Panc1 (cell line): ENCODE measurements around the gene CDK1. TPM values are rescaled to one million over a fixed set of nuclear protein-coding genes. Genes with fewer than 3 reads are reported as not detected.
A peak's percentile ranks its signal among the peaks of the same experiment; 100 is the strongest.

Source experiments
- ATAC-seq: fragments of 200-7000 bp; cut with Tn5 transposase; 2 replicates; pipeline ENCODE4 v1.9.1; 2020; ENCODE audit warnings: mild to moderate bottlenecking, moderate library complexity
- Bru-seq: library from RNA; stranded (reverse); fragments of 400-500 nt; gene quantifications from one replicate; lab custom pipeline; 2021; lab: Mats Ljungman, UMichigan
- BruChase-seq, 2 experiments: library from RNA; stranded (reverse); fragments of 400-500 nt; gene quantifications; one replicate each; lab custom pipeline; 2021; lab: Mats Ljungman, UMichigan
- BruUV-seq: library from RNA; stranded (reverse); fragments of 400-500 nt; replicated peaks from 2 replicates; lab custom pipeline; 2021; lab: Mats Ljungman, UMichigan
- CTCF ChIA-PET: fragments of 300-600 bp; sonication (Branson Sonifier 250); formaldehyde crosslinking; loops from one replicate; lab custom pipeline; 2022; ENCODE audit warnings: antibody characterized with exemption; lab: Charles Lee
- POLR2A ChIA-PET: fragments of 300-600 bp; sonication (Branson Sonifier 250); formaldehyde crosslinking; loops from one replicate; lab custom pipeline; 2022; ENCODE audit warnings: antibody characterized with exemption; lab: Charles Lee
- DNase-seq: peaks from one replicate; pipeline ENCODE4 v3.0.0-alpha.2; 2010; ENCODE audit warnings: low read depth, low spot score
- H3K27ac ChIP-seq: 2 replicates; pipeline ENCODE4 v1.5.1; 2011; ENCODE audit warnings: mild to moderate bottlenecking, low read length, inconsistent platforms
- H3K27me3 ChIP-seq: fragments of 200-500 bp; sonication (Bioruptor generic); 2 replicates; pipeline ENCODE4 v1.6.0; 2014; ENCODE audit warnings: low read length, inconsistent platforms; ENCODE audit not compliant: control insufficient read depth, insufficient read depth
- H3K36me3 ChIP-seq: fragments of 200-500 bp; sonication (Bioruptor generic); 2 replicates; pipeline ENCODE4 v1.5.1; 2014; ENCODE audit warnings: inconsistent platforms, mild to moderate bottlenecking, low read length, moderate library complexity; ENCODE audit not compliant: control insufficient read depth, insufficient read depth
- H3K4me1 ChIP-seq: 2 replicates; pipeline ENCODE4 v1.5.1; 2011; ENCODE audit warnings: inconsistent platforms, mild to moderate bottlenecking, low read length, moderate library complexity; ENCODE audit not compliant: control insufficient read depth, insufficient read depth
- H3K4me3 ChIP-seq, 2 experiments: 2 replicates each; pipeline ENCODE4 v1.5.1; 2011 to 2012; ENCODE audit warnings: low read depth in 2 of 2, low read length in 2 of 2, mild to moderate bottlenecking in 2 of 2, inconsistent platforms in 1 of 2, moderate library complexity in 1 of 2
- H3K9me3 ChIP-seq: fragments of 200-500 bp; sonication (Bioruptor generic); 2 replicates; pipeline ENCODE4 v1.5.1; 2014; ENCODE audit warnings: low read depth, mild to moderate bottlenecking, inconsistent platforms, low read length, moderate library complexity; ENCODE audit not compliant: control insufficient read depth, insufficient read depth
- POLR2AphosphoS5 ChIP-seq: IDR thresholded peaks from 2 replicates; pipeline ENCODE4 v1.6.1; 2012; ENCODE audit warnings: mild to moderate bottlenecking, low read depth, low read length, moderate library complexity
- REST ChIP-seq, 2 experiments: IDR thresholded peaks; 2 replicates each; pipeline ENCODE4 v1.6.1; 2011 to 2012; ENCODE audit warnings: low read depth in 2 of 2, control low read depth in 1 of 2, low read length in 1 of 2, mild to moderate bottlenecking in 1 of 2, moderate library complexity in 1 of 2; ENCODE audit not compliant: insufficient read depth in 1 of 2
- SIN3A ChIP-seq: IDR thresholded peaks from 2 replicates; pipeline ENCODE4 v1.6.1; 2012; ENCODE audit warnings: low read depth, mild to moderate bottlenecking, low read length, moderate library complexity, borderline replicate concordance; ENCODE audit not compliant: insufficient read depth
- TCF7L2 ChIP-seq: IDR thresholded peaks from 2 replicates; pipeline ENCODE4 v1.6.1; 2011; ENCODE audit warnings: mild to moderate bottlenecking, low read depth, low read length, inconsistent platforms
- in situ Hi-C: cut with HindIII; loops from 2 replicates; pipeline ENCODE4 v1.10.0; 2016; ENCODE audit warnings: low sequenced_read_pairs, low pct_unique_long_range_greater_than_20kb
- intact Hi-C: fragments of 100-400 bp; cut with micrococcal nuclease; formaldehyde crosslinking; loops from one replicate; pipeline ENCODE4 v1.10.0; 2022; ENCODE audit not compliant: unreplicated experiment
- long read RNA-seq: library from polyadenylated mRNA; unstranded; transcript quantifications from one replicate; pipeline ENCODE4 v2.0.0, GENCODE V29; 2021; ENCODE audit not compliant: unreplicated experiment
- polyA plus RNA-seq: library from polyadenylated mRNA; unstranded; fragments of >200 nt; gene quantifications from one replicate; pipeline ENCODE4 v1.2.1, GENCODE V29; 2012; ENCODE audit warnings: missing spikeins; ENCODE audit not compliant: insufficient read length
- total RNA-seq: library from RNA; stranded (reverse); gene quantifications from one replicate; pipeline ENCODE4 v1.2.1, GENCODE V29; 2021; ENCODE audit not compliant: unreplicated experiment
- TF ChIP-seq, protein P1 (sequence below): fragments of 450-650 bp; IDR thresholded peaks from 2 replicates; pipeline ENCODE4 v1.5.1; 2017; ENCODE audit warnings: mild to moderate bottlenecking

The CDK1 gene
- total RNA-seq, result 75.5 TPM
- 16.3 TPM for polyA plus RNA-seq
- Bru-seq, nascent RNA, result percentile 98 among the genes with signal in this experiment
- BruChase-seq, experiment 1, labeled RNA remaining after a 2-hour chase, result percentile 95 among the genes with signal in this experiment
- BruChase-seq, experiment 2, labeled RNA remaining after a 6-hour chase, result percentile 96 among the genes with signal in this experiment
- long read RNA-seq, transcript CDK1-203 (8 exons, 1,913 nt), result major isoform, 122 of 164 reads
- long read RNA-seq, partial matches to known transcripts, result 7 of 164 reads
- long read RNA-seq, other reads (novel, unspliced or antisense), result 31 of 164 reads

DNA sequence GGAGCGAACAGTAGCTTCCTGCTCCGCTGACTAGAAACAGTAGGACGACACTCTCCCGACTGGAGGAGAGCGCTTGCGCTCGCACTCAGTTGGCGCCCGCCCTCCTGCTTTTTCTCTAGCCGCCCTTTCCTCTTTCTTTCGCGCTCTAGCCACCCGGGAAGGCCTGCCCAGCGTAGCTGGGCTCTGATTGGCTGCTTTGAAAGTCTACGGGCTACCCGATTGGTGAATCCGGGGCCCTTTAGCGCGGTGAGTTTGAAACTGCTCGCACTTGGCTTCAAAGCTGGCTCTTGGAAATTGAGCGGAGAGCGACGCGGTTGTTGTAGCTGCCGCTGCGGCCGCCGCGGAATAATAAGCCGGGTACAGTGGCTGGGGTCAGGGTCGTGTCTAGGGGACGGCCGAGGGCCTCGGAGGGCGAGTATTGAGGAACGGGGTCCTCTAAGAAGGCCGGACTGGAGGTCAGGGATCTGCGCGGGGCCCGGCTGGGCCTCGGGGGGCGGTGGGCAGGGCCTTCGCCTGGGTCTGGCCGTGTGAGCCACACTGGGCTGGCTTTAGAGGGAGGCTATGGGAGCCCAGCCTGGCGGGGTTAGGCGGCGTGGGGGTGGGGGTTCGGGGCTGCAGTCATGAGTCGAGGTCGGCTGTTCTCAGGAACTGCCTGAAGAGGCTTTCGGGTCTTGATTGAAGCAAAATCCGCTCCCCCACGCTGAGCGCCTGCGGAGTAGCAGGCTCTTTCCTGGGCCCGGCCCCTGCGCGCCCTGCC lies at the start of gene CDK1:
TSS of gene CDK1 (plus strand) at position 265 of the 757 bp plus-strand sequence. CDS start 1,688 bp downstream, outside the sequence.
- in situ Hi-C loops, result no loop called here
- no TSS peak for BruUV-seq

More for the DNA sequence above, at the start of gene CDK1:
- Histone ChIP-seq H3K27ac (peak within 1 kb of the TSS; percentile 98), H3K4me3 (peak within 1 kb of the TSS; percentile 77 to 80), H3K4me1 (peaks cover 28% of the 10 kb centered on the region), H3K9me3 (no peaks in the 10 kb centered on the region), H3K27me3 (no peaks in the 10 kb centered on the region), H3K36me3 (peaks cover 30% of the 10 kb centered on the region)
- ChIA-PET POLR2A (interaction anchor here (0.6 kb wide), 2 partner anchors 16 to 282 kb away, joined by 3 read pairs; no protein-coding TSS in a partner anchor), CTCF (no interaction called here)
- ATAC-seq (peak; percentile 99), DNase-seq (peak; percentile 96)
- intact Hi-C loops, result no loop called here
- 0 out of 4 replicates have a peak, but pooled peaks of 1 of the 2 experiments have one; percentile 11 for TF ChIP-seq REST (IDR thresholded peaks at IDR 0.05; ENCODE audit: insufficient read depth in 1 of 2, low read depth in 2 of 2, low read length in 1 of 2)
- TF ChIP-seq POLR2AphosphoS5, result peak; percentile 98
- TF ChIP-seq SIN3A, result peak; percentile 99
- TF ChIP-seq, protein P1, sequence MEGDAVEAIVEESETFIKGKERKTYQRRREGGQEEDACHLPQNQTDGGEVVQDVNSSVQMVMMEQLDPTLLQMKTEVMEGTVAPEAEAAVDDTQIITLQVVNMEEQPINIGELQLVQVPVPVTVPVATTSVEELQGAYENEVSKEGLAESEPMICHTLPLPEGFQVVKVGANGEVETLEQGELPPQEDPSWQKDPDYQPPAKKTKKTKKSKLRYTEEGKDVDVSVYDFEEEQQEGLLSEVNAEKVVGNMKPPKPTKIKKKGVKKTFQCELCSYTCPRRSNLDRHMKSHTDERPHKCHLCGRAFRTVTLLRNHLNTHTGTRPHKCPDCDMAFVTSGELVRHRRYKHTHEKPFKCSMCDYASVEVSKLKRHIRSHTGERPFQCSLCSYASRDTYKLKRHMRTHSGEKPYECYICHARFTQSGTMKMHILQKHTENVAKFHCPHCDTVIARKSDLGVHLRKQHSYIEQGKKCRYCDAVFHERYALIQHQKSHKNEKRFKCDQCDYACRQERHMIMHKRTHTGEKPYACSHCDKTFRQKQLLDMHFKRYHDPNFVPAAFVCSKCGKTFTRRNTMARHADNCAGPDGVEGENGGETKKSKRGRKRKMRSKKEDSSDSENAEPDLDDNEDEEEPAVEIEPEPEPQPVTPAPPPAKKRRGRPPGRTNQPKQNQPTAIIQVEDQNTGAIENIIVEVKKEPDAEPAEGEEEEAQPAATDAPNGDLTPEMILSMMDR, result no peak
- peak; percentile 58; the same call in 1 of the 2 replicates for TF ChIP-seq TCF7L2
